ENCODE measurements around the gene MED13. TPM values are rescaled to one million over a fixed set of nuclear protein-coding genes. Genes with fewer than 3 reads are reported as not detected.
"Not testable (repeated sequence)": the region's sequence is repeated elsewhere in the genome, so short reads cannot be mapped to it uniquely, and the experiment has no call there.

The MED13 gene
- total RNA-seq, 2 experiments from 2014 or later: 36.2 to 36.4 TPM

- Mint-ChIP-seq H3K27ac (no peak overlapping the region), H3K36me3 (ENCODE audit: low read depth) (peaks cover 7% of the 10 kb centered on the region), H3K4me3 (no peak overlapping the region), H3K4me1 (ENCODE audit: low read depth) (peaks cover 8% of the 10 kb centered on the region), H3K9me3 (no peaks in the 10 kb centered on the region), H3K27me3 (no peaks in the 10 kb centered on the region)
- ChIA-PET CTCF (interaction anchor here (1.7 kb wide), 1 partner anchor 167 kb away, joined by 4 read pairs; no protein-coding TSS in a partner anchor), POLR2A (no interaction called here)
- ATAC-seq: no peak
- TF ChIP-seq CTCF (IDR thresholded peaks at IDR 0.05): no peak
- DNase-seq: no peak
- intact Hi-C loops (cut with micrococcal nuclease): no loop called here
Measured at GRCh38 chr17:61942085-61942484, 123.0 kb downstream of the MED13 start.

GRCh38 chr17:61928101-61928436 lies 137.0 kb downstream of the MED13 start:
- peak overlapping the region; percentile 90 for H3K27ac Mint-ChIP-seq
- ATAC-seq: no peak
- ChIA-PET CTCF (no interaction called here), POLR2A (no interaction called here)
- intact Hi-C loops (cut with micrococcal nuclease): no loop called here
- no peaks in the 10 kb centered on the region for H3K27me3 Mint-ChIP-seq
- peaks cover 20% of the 10 kb centered on the region for H3K4me1 Mint-ChIP-seq (ENCODE audit: low read depth)
- no peaks in the 10 kb centered on the region for H3K9me3 Mint-ChIP-seq
- no peak for TF ChIP-seq CTCF (IDR thresholded peaks at IDR 0.05)
- no peak for DNase-seq
- H3K36me3 Mint-ChIP-seq (ENCODE audit: low read depth): peaks cover 15% of the 10 kb centered on the region
- peak overlapping the region; percentile 87 for H3K4me3 Mint-ChIP-seq

- Mint-ChIP-seq H3K27ac (peak within 1 kb of the TSS; percentile 90), H3K36me3 (ENCODE audit: low read depth) (peaks cover 17% of the 10 kb centered on the region), H3K9me3 (no peaks in the 10 kb centered on the region), H3K27me3 (no peaks in the 10 kb centered on the region), H3K4me1 (ENCODE audit: low read depth) (peaks cover 20% of the 10 kb centered on the region), H3K4me3 (peak within 1 kb of the TSS; percentile 87)
- DNase-seq (peak; percentile 97), ATAC-seq (peak; percentile 92)
- intact Hi-C loops (cut with micrococcal nuclease): no loop called here
- POLR2A ChIA-PET: interaction anchor here (0.9 kb wide), 1 partner anchor 61 kb away, joined by 3 read pairs; no protein-coding TSS in a partner anchor
- TF ChIP-seq CTCF (IDR thresholded peaks at IDR 0.05): no peak
- CTCF ChIA-PET: interaction anchor here (0.8 kb wide), 1 partner anchor 783 kb away, joined by 3 read pairs; no protein-coding TSS in a partner anchor
Measured at GRCh38 chr17:61927208-61928100, 137.6 kb downstream of the MED13 start, which contains the start of gene INTS2. Gene INTS2, minus strand, starts transcription at chr17:61927982. Its CDS starts 1,338 bp downstream, at chr17:61926644.

GRCh38 chr17:61926826-61927207 lies 138.3 kb downstream of the MED13 start:
- no peak for TF ChIP-seq CTCF (IDR thresholded peaks at IDR 0.05)
- CTCF ChIA-PET: interaction anchor here (0.8 kb wide), 1 partner anchor 784 kb away, joined by 3 read pairs; no protein-coding TSS in a partner anchor
- H3K4me1 Mint-ChIP-seq (ENCODE audit: low read depth): peaks cover 20% of the 10 kb centered on the region
- no peaks in the 10 kb centered on the region for H3K9me3 Mint-ChIP-seq
- H3K27ac Mint-ChIP-seq: peak overlapping the region; percentile 90
- intact Hi-C loops (cut with micrococcal nuclease): no loop called here
- DNase-seq (no peak), ATAC-seq (no peak)
- POLR2A ChIA-PET: interaction anchor here (0.6 to 0.9 kb wide), 2 partner anchors 38 to 60 kb away, joined by 3 to 4 read pairs; no protein-coding TSS in a partner anchor
- H3K27me3 Mint-ChIP-seq: no peaks in the 10 kb centered on the region
- H3K36me3 Mint-ChIP-seq (ENCODE audit: low read depth): peaks cover 18% of the 10 kb centered on the region
- peak overlapping the region; percentile 87 for H3K4me3 Mint-ChIP-seq

- CTCF ChIA-PET: not testable (repeated sequence)
Measured at GRCh38 chr17:61915162-61915561, 149.9 kb downstream of the MED13 start.

More at GRCh38 chr17:61915162-61915561, 149.9 kb downstream of the MED13 start:
- H3K9me3 Mint-ChIP-seq; DNase-seq; intact Hi-C loops (cut with micrococcal nuclease); POLR2A ChIA-PET; H3K27me3 Mint-ChIP-seq; H3K27ac Mint-ChIP-seq; H3K4me3 Mint-ChIP-seq; H3K4me1 Mint-ChIP-seq (ENCODE audit: low read depth); ATAC-seq: not testable (repeated sequence)
- peaks cover 46% of the 10 kb centered on the region for H3K36me3 Mint-ChIP-seq (ENCODE audit: low read depth)
